ENCODE measurements around the gene KLHL7.

GRCh38 chr7:23114896-23115295 lies 9.3 kb downstream of the KLHL7 start:
- TF ChIP-seq POLR2A (IDR thresholded peaks at IDR 0.05), result no peak
- TF ChIP-seq, protein P1, sequence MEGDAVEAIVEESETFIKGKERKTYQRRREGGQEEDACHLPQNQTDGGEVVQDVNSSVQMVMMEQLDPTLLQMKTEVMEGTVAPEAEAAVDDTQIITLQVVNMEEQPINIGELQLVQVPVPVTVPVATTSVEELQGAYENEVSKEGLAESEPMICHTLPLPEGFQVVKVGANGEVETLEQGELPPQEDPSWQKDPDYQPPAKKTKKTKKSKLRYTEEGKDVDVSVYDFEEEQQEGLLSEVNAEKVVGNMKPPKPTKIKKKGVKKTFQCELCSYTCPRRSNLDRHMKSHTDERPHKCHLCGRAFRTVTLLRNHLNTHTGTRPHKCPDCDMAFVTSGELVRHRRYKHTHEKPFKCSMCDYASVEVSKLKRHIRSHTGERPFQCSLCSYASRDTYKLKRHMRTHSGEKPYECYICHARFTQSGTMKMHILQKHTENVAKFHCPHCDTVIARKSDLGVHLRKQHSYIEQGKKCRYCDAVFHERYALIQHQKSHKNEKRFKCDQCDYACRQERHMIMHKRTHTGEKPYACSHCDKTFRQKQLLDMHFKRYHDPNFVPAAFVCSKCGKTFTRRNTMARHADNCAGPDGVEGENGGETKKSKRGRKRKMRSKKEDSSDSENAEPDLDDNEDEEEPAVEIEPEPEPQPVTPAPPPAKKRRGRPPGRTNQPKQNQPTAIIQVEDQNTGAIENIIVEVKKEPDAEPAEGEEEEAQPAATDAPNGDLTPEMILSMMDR (IDR thresholded peaks at IDR 0.05), result no peak
